Body of pancreas (tissue), 4 donors: ENCODE measurements around the gene PTPRN2. TPM values are rescaled to one million over a fixed set of nuclear protein-coding genes. Genes with fewer than 3 reads are reported as not detected.

ENCODE experiments used
- ATAC-seq: fragments of 150-250 bp; one replicate; pipeline ENCODE4 v1.9.1; 2016
- DNase-seq, 4 donors: peaks; one replicate each; pipeline ENCODE4 v3.0.0-alpha.2; 2019
- H3K27ac ChIP-seq, 4 donors: fragments of 200-600 bp; sonication (generic); 1 replicate in 3 of 4; 2 replicates in 1 of 4; pipeline versions ENCODE4 v1.5.1 to v1.6.1; 2016 to 2019; ENCODE audit warnings: mild to moderate bottlenecking in 1 of 4, mixed read lengths in 1 of 4, moderate library complexity in 1 of 4
- H3K27me3 ChIP-seq, 2 donors: fragments of 200-600 bp; sonication (generic); one replicate each; pipeline ENCODE4 v1.6.0; 2016; ENCODE audit warnings: mild to moderate bottlenecking in 1 of 2
- H3K36me3 ChIP-seq, 2 donors: fragments of 200-600 bp; sonication (generic); replicated peaks in 1 of 2; 2 replicates each; pipeline ENCODE4 v1.5.1; 2016; ENCODE audit warnings: low read depth in 2 of 2; ENCODE audit not compliant: insufficient read depth in 1 of 2
- H3K4me1 ChIP-seq: fragments of 200-600 bp; sonication (generic); one replicate; pipeline ENCODE4 v1.6.0; 2016
- H3K4me3 ChIP-seq, 2 donors: fragments of 200-600 bp; sonication (generic); 1 replicate in 1 of 2; 2 replicates in 1 of 2; pipeline ENCODE4 v1.5.1; 2016 to 2019
- H3K9me3 ChIP-seq, 3 donors: fragments of 200-600 bp; sonication (generic); 1 replicate in 2 of 3; 2 replicates in 1 of 3; pipeline ENCODE4 v1.5.1; 2016
- CTCF ChIP-seq, 7 experiments: fragments of 450-650 bp in 4 of 7; fragments of 200-600 bp in 3 of 7; sonication (generic) in 3 of 7; IDR thresholded peaks; one replicate each; pipeline ENCODE4 v1.5.1; 2016 to 2019; ENCODE audit warnings: antibody characterized with exemption in 7 of 7
- POLR2A ChIP-seq, 3 donors: fragments of 450-650 bp; IDR thresholded peaks; one replicate each; pipeline ENCODE4 v1.6.1; 2016; ENCODE audit warnings: antibody characterized with exemption in 3 of 3, mild to moderate bottlenecking in 2 of 3
- WGBS, 2 donors: methylation state at CpG; one replicate each; pipeline ENCODE4 v1.1.5; 2017; 5-methylcytosine and 5-hydroxymethylcytosine counted together
- intact Hi-C: fragments of 100-400 bp; cut with DNase I; formaldehyde crosslinking; loops from one replicate; pipeline ENCODE4 v1.15.1; 2023
- total RNA-seq, 2 donors: library from RNA; depleted of rRNA; stranded (reverse); fragments of >200 nt; gene quantifications; one replicate each; pipeline ENCODE4 v1.1.0, GENCODE V29; 2016

Gene PTPRN2
- total RNA-seq, 2 donors from 2014 or later, result 31.6 to 76.1 TPM

GRCh38 chr7:157900011-157900410 lies 687.6 kb downstream of the PTPRN2 start:
- Histone ChIP-seq H3K27me3 (no peaks in the 10 kb centered on the region), H3K36me3 (no peaks in the 10 kb centered on the region), H3K4me1 (no peaks in the 10 kb centered on the region), H3K4me3 (no peak overlapping the region), H3K9me3 (no peaks in the 10 kb centered on the region), H3K27ac (no peak overlapping the region)
- no peak for TF ChIP-seq POLR2A (IDR thresholded peaks at IDR 0.05)
- no peak for TF ChIP-seq CTCF (IDR thresholded peaks at IDR 0.05)
- 72 to 74% methylated on average over 5 to 11 of the region's 11 CpGs for WGBS, 2 donors
- DNase-seq, result peak in 1 of 4 donors; percentile 14
- ATAC-seq, result no peak
- intact Hi-C loops, result no loop called here

GRCh38 chr7:157898802-157899505 lies 688.7 kb downstream of the PTPRN2 start:
- 69 to 70% methylated on average over 17 of the region's 17 CpGs for WGBS, 2 donors
- no peak overlapping the region for H3K4me3 ChIP-seq
- no peaks in the 10 kb centered on the region for H3K36me3 ChIP-seq
- H3K9me3 ChIP-seq, result no peaks in the 10 kb centered on the region
- DNase-seq (no peak), ATAC-seq (no peak)
- H3K27me3 ChIP-seq, result no peaks in the 10 kb centered on the region
- TF ChIP-seq CTCF (IDR thresholded peaks at IDR 0.05) (no peak), POLR2A (IDR thresholded peaks at IDR 0.05) (no peak)
- no peak overlapping the region for H3K27ac ChIP-seq
- H3K4me1 ChIP-seq, result no peaks in the 10 kb centered on the region
- intact Hi-C loops, result no loop called here

- H3K27me3 ChIP-seq, result no peaks in the 10 kb centered on the region
- H3K36me3 ChIP-seq, result no peaks in the 10 kb centered on the region
- H3K9me3 ChIP-seq, result no peaks in the 10 kb centered on the region
- no peaks in the 10 kb centered on the region for H3K4me1 ChIP-seq
- 85 to 95% methylated on average over 11 of the region's 11 CpGs for WGBS, 2 donors
- no peak for ATAC-seq
- no peak overlapping the region for H3K27ac ChIP-seq
- TF ChIP-seq CTCF (IDR thresholded peaks at IDR 0.05) (no peak), POLR2A (IDR thresholded peaks at IDR 0.05) (no peak)
- intact Hi-C loops, result no loop called here
- no peak for DNase-seq
- no peak overlapping the region for H3K4me3 ChIP-seq
These were observed 689.4 kb downstream of the PTPRN2 start for GRCh38 chr7:157898261-157898660.

GRCh38 chr7:157897681-157898080 lies 689.9 kb downstream of the PTPRN2 start:
- WGBS, 2 donors, result 93 to 94% methylated on average over 28 to 29 of the region's 30 CpGs
- TF ChIP-seq POLR2A (IDR thresholded peaks at IDR 0.05) (no peak), CTCF (IDR thresholded peaks at IDR 0.05) (no peak)
- no peaks in the 10 kb centered on the region for H3K9me3 ChIP-seq
- DNase-seq (no peak), ATAC-seq (no peak)
- no peak overlapping the region for H3K27ac ChIP-seq
- H3K36me3 ChIP-seq, result no peaks in the 10 kb centered on the region
- H3K4me1 ChIP-seq, result no peaks in the 10 kb centered on the region
- H3K27me3 ChIP-seq, result no peaks in the 10 kb centered on the region
- no peak overlapping the region for H3K4me3 ChIP-seq
- intact Hi-C loops, result no loop called here
